Measurements from ENCODE around the gene RFC2. TPM values are rescaled to one million over a fixed set of nuclear protein-coding genes. Genes with fewer than 3 reads are reported as not detected.

The RFC2 gene
- total RNA-seq, 1 donor from 2014 or later: 37.7 TPM

GRCh38 chr7:74185016-74185415 lies 69.2 kb downstream of the RFC2 start:
- intact Hi-C loops (cut with DNase I): no loop called here

GRCh38 chr7:74183653-74184450 lies 70.3 kb downstream of the RFC2 start:
- H3K9me3 ChIP-seq: no peaks in the 10 kb centered on the region
- intact Hi-C loops (cut with DNase I): no loop called here
- peak overlapping the region; percentile 10 to 23 for H3K27ac ChIP-seq
- H3K27me3 ChIP-seq: no peaks in the 10 kb centered on the region
- H3K4me3 ChIP-seq: no peak overlapping the region
- TF ChIP-seq CTCF (IDR thresholded peaks at IDR 0.05): peak in 1 of 3 experiments; percentile 20
- DNase-seq (ENCODE audit: low spot score in 2 of 2): no peak
- peaks cover 0 to 61% of the 10 kb centered on the region in 2 donors for H3K4me1 ChIP-seq
- peaks cover 20 to 21% of the 10 kb centered on the region in 2 donors for H3K36me3 ChIP-seq

More at GRCh38 chr7:74185016-74185415, 69.2 kb downstream of the RFC2 start:
- no peaks in the 10 kb centered on the region for H3K9me3 ChIP-seq
- TF ChIP-seq CTCF (IDR thresholded peaks at IDR 0.05): no peak
- H3K4me3 ChIP-seq: no peak overlapping the region
- H3K27ac ChIP-seq: peak overlapping the region; percentile 1 to 14
- no peaks in the 10 kb centered on the region for H3K27me3 ChIP-seq
- no peak for DNase-seq (ENCODE audit: low spot score in 2 of 2)
- peaks cover 31 to 32% of the 10 kb centered on the region in 2 donors for H3K36me3 ChIP-seq
- H3K4me1 ChIP-seq: peaks cover 0 to 57% of the 10 kb centered on the region in 2 donors

- TF ChIP-seq CTCF (IDR thresholded peaks at IDR 0.05): no peak
- Histone ChIP-seq H3K36me3 (peaks cover 14 to 18% of the 10 kb centered on the region in 2 donors), H3K4me3 (no peak overlapping the region), H3K9me3 (no peaks in the 10 kb centered on the region), H3K27me3 (no peaks in the 10 kb centered on the region), H3K27ac (peak overlapping the region in 1 of 2 donors; percentile 23), H3K4me1 (peaks cover 0 to 64% of the 10 kb centered on the region in 2 donors)
- DNase-seq (ENCODE audit: low spot score in 2 of 2): no peak
- intact Hi-C loops (cut with DNase I): no loop called here
These were observed 71.1 kb downstream of the RFC2 start for GRCh38 chr7:74183142-74183541.

GRCh38 chr7:74182453-74183090 lies 71.6 kb downstream of the RFC2 start:
- Histone ChIP-seq H3K9me3 (no peaks in the 10 kb centered on the region), H3K27me3 (no peaks in the 10 kb centered on the region), H3K27ac (peak overlapping the region in 1 of 2 donors; percentile 23), H3K36me3 (peaks cover 8 to 18% of the 10 kb centered on the region in 2 donors), H3K4me1 (peaks cover 0 to 70% of the 10 kb centered on the region in 2 donors), H3K4me3 (no peak overlapping the region)
- no peak for DNase-seq (ENCODE audit: low spot score in 2 of 2)
- intact Hi-C loops (cut with DNase I): no loop called here
- no peak for TF ChIP-seq CTCF (IDR thresholded peaks at IDR 0.05)

GRCh38 chr7:74181821-74182220 lies 72.4 kb downstream of the RFC2 start:
- H3K27ac ChIP-seq: no peak overlapping the region
- H3K36me3 ChIP-seq: peaks cover 3 to 24% of the 10 kb centered on the region in 2 donors
- TF ChIP-seq CTCF (IDR thresholded peaks at IDR 0.05): no peak
- no peaks in the 10 kb centered on the region for H3K9me3 ChIP-seq
- H3K4me1 ChIP-seq: peaks cover 7 to 70% of the 10 kb centered on the region in 2 donors
- DNase-seq (ENCODE audit: low spot score in 2 of 2): no peak
- intact Hi-C loops (cut with DNase I): no loop called here
- no peaks in the 10 kb centered on the region for H3K27me3 ChIP-seq
- no peak overlapping the region for H3K4me3 ChIP-seq

Other genes starting within 250 kb of the RFC2 start
- gene ELN, start 226.2 kb downstream of the RFC2 start, total RNA-seq: 395 TPM
- gene LIMK1, start 170.6 kb downstream of the RFC2 start, total RNA-seq: 30.0 TPM
- gene EIF4H, start 80.0 kb downstream of the RFC2 start, total RNA-seq: 150 TPM
- gene LAT2, start 44.4 kb downstream of the RFC2 start, total RNA-seq: 1.5 TPM
- gene CLIP2, start 35.0 kb upstream of the RFC2 start, total RNA-seq: 50.2 TPM
- gene GTF2IRD1, start 199.5 kb upstream of the RFC2 start, total RNA-seq: 7.5 TPM

Data from ascending aorta (tissue), 2 donors.